Uterus (tissue), 2 donors: Measurements from ENCODE around the gene MRPL49.

Source experiments
- POLR2A ChIP-seq, 2 donors: fragments of 450-650 bp; IDR thresholded peaks; one replicate each; pipeline ENCODE4 v1.6.1; 2016; ENCODE audit warnings: antibody characterized with exemption in 2 of 2, mild to moderate bottlenecking in 1 of 2, moderate library complexity in 1 of 2
- TF ChIP-seq, protein P1 (sequence below), 4 experiments: fragments of 200-600 bp in 2 of 4; fragments of 450-650 bp in 2 of 4; sonication (generic) in 2 of 4; IDR thresholded peaks; one replicate each; pipeline ENCODE4 v1.5.1; 2016 to 2019; ENCODE audit warnings: antibody characterized with exemption in 4 of 4, mild to moderate bottlenecking in 2 of 4, moderate library complexity in 1 of 4

DNA sequence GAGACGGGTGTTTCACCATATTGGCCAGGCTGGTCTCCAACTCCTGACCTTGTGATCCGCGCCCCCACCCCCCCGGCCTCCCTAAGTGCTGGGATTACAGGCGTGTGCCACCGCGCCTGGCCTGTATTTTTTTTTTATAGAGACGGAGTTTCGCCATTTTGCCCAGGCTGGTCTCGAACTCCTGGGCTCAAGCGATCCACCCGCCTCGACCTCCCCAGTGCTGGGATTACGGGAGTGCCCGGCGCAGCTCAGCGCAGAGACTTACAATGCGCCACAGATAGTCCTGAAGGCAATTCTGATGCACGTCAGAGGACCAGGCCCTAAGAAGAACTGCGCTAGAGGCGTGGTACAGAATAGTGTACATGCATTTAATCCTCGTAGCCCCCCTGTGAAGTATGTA, 26.7 kb upstream of the MRPL49 start:
- TF ChIP-seq, protein P1, sequence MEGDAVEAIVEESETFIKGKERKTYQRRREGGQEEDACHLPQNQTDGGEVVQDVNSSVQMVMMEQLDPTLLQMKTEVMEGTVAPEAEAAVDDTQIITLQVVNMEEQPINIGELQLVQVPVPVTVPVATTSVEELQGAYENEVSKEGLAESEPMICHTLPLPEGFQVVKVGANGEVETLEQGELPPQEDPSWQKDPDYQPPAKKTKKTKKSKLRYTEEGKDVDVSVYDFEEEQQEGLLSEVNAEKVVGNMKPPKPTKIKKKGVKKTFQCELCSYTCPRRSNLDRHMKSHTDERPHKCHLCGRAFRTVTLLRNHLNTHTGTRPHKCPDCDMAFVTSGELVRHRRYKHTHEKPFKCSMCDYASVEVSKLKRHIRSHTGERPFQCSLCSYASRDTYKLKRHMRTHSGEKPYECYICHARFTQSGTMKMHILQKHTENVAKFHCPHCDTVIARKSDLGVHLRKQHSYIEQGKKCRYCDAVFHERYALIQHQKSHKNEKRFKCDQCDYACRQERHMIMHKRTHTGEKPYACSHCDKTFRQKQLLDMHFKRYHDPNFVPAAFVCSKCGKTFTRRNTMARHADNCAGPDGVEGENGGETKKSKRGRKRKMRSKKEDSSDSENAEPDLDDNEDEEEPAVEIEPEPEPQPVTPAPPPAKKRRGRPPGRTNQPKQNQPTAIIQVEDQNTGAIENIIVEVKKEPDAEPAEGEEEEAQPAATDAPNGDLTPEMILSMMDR (IDR thresholded peaks at IDR 0.05) = no peak
- no peak for TF ChIP-seq POLR2A (IDR thresholded peaks at IDR 0.05)
